NCI-H1105 (cell line): ENCODE measurements around the gene VSTM4.

Experiments
- DNase-seq: peaks from one replicate; lab custom pipeline; 2025; lab: John Stamatoyannopoulos, UW

Gene VSTM4

GRCh38 chr10:49070701-49071100 lies 44.6 kb downstream of the VSTM4 start:
- no peak for DNase-seq

GRCh38 chr10:49068672-49069217 lies 46.6 kb downstream of the VSTM4 start:
- no peak for DNase-seq

- no peak for DNase-seq
Observed at GRCh38 chr10:49068209-49068608, 47.1 kb downstream of the VSTM4 start.

- no peak for DNase-seq
Observed at GRCh38 chr10:49066944-49067730, 48.2 kb downstream of the VSTM4 start.

GRCh38 chr10:49062229-49062628 lies 53.1 kb downstream of the VSTM4 start:
- no peak for DNase-seq

GRCh38 chr10:49061667-49062066 lies 53.7 kb downstream of the VSTM4 start:
- DNase-seq: no peak

GRCh38 chr10:49058463-49059255 lies 56.7 kb downstream of the VSTM4 start:
- DNase-seq: no peak

- DNase-seq: no peak
Observed at GRCh38 chr10:49057231-49057880, 58.0 kb downstream of the VSTM4 start.

- DNase-seq: no peak
Observed at GRCh38 chr10:49056356-49056755, 59.0 kb downstream of the VSTM4 start.

- DNase-seq: no peak
Observed at GRCh38 chr10:49055221-49055849, 60.0 kb downstream of the VSTM4 start.

GRCh38 chr10:49054753-49055152 lies 60.6 kb downstream of the VSTM4 start:
- no peak for DNase-seq

GRCh38 chr10:49053998-49054692 lies 61.2 kb downstream of the VSTM4 start:
- no peak for DNase-seq

GRCh38 chr10:49053053-49053997 lies 62.0 kb downstream of the VSTM4 start:
- no peak for DNase-seq

GRCh38 chr10:49052069-49052468 lies 63.3 kb downstream of the VSTM4 start:
- DNase-seq: no peak

GRCh38 chr10:49050906-49051305 lies 64.4 kb downstream of the VSTM4 start:
- no peak for DNase-seq

GRCh38 chr10:49050366-49050765 lies 65.0 kb downstream of the VSTM4 start:
- DNase-seq: no peak

- no peak for DNase-seq
Observed at GRCh38 chr10:49049660-49050059, 65.7 kb downstream of the VSTM4 start.

- DNase-seq: no peak
Observed at GRCh38 chr10:49047128-49047639, 68.1 kb downstream of the VSTM4 start.

GRCh38 chr10:49044293-49045193 lies 70.8 kb downstream of the VSTM4 start:
- DNase-seq: no peak
